Uterus (tissue), 4 donors: ENCODE measurements around the gene TCF23. TPM values are rescaled to one million over a fixed set of nuclear protein-coding genes. Genes with fewer than 3 reads are reported as not detected.

Experiments used
- DNase-seq, 2 donors: peaks; one replicate each; pipeline ENCODE4 v3.0.0-alpha.2; 2019 to 2020
- H3K27ac ChIP-seq, 2 donors: fragments of 200-600 bp; sonication (generic); 1 replicate in 1 of 2; 2 replicates in 1 of 2; pipeline ENCODE4 v1.5.1; 2016 to 2018
- H3K27me3 ChIP-seq, 2 donors: fragments of 200-600 bp; sonication (generic); one replicate each; pipeline ENCODE4 v1.5.1; 2018 to 2019; ENCODE audit warnings: control low read depth in 1 of 2
- H3K36me3 ChIP-seq, 2 donors: fragments of 200-600 bp; sonication (generic); one replicate each; pipeline ENCODE4 v1.5.1; 2019; ENCODE audit warnings: control low read depth in 1 of 2
- H3K4me1 ChIP-seq, 2 donors: fragments of 200-600 bp; sonication (generic); one replicate each; pipeline ENCODE4 v1.5.1; 2018 to 2019; ENCODE audit warnings: control low read depth in 1 of 2
- H3K4me3 ChIP-seq, 2 donors: fragments of 200-600 bp; sonication (generic); 1 replicate in 1 of 2; 2 replicates in 1 of 2; pipeline ENCODE4 v1.5.1; 2018 to 2019; ENCODE audit warnings: mild to moderate bottlenecking in 1 of 2
- H3K9me3 ChIP-seq, 2 donors: fragments of 200-600 bp; sonication (generic); one replicate each; pipeline ENCODE4 v1.5.1; 2019; ENCODE audit warnings: control low read depth in 1 of 2
- POLR2A ChIP-seq, 2 donors: fragments of 450-650 bp; IDR thresholded peaks; one replicate each; pipeline ENCODE4 v1.6.1; 2016; ENCODE audit warnings: antibody characterized with exemption in 2 of 2, mild to moderate bottlenecking in 1 of 2, moderate library complexity in 1 of 2
- intact Hi-C: fragments of 100-400 bp; cut with DNase I; formaldehyde crosslinking; loops from one replicate; pipeline ENCODE4 v1.15.1; 2023; ENCODE audit warnings: low total_unique reads
- total RNA-seq, 4 donors: library from RNA; depleted of rRNA in 3 of 4; stranded (reverse); fragments of >200 nt in 3 of 4; gene quantifications; one replicate each; pipeline versions ENCODE4 v1.1.0 to v1.2.4, GENCODE V29; 2014 to 2023
- TF ChIP-seq, protein P1 (sequence below), 4 experiments: fragments of 200-600 bp in 2 of 4; fragments of 450-650 bp in 2 of 4; sonication (generic) in 2 of 4; IDR thresholded peaks; one replicate each; pipeline ENCODE4 v1.5.1; 2016 to 2019; ENCODE audit warnings: antibody characterized with exemption in 4 of 4, mild to moderate bottlenecking in 2 of 4, moderate library complexity in 1 of 4
- donor health status: DM: yes; HTN: yes; CAD: no.

The TCF23 gene
- total RNA-seq, 4 donors from 2014 or later, result 19.4 to 84.6 (median 32.0) TPM

DNA sequence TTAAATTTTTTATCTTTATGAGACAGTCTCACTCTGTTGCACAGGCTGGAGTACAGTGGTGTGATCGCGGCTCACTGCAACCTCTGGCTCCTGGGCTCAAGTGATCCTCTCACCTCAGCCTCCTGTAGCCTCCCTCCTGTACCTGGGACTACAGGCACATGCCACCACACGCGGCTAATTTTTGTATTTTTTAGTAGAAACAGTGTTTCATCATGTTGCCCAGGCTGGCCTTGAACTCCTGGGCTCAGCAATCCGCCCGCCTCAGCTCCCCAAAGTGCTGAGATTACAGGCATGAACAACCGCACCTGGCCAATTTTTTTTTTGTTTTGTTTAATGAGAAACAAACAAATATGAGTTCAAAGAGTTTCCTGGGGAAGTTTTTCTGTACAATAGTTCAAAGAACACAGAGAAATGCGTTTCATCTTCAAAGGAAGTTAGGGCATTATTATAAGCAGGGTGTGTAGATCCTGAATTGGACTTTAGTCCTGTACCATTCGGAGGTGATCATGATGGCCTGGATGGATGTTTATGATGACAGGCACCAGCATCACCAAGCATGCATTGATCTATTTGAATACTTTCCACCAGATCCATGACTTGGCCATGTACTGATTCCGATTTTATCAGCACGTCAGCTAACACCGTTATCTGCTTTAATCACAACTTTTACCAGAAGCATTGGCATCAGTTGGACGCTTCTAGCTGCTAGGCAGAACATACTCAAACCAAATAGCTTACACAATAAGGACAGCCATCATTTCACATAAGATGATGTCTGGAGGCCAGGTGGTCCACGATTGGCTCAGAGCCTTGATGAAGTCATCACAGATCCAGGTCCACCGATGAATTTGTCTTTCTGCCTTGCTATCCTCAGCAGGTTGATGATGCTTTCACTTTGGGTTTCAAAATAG lies 28.9 kb downstream of the TCF23 start:
- TF ChIP-seq POLR2A (IDR thresholded peaks at IDR 0.05), result no peak
- TF ChIP-seq, protein P1, sequence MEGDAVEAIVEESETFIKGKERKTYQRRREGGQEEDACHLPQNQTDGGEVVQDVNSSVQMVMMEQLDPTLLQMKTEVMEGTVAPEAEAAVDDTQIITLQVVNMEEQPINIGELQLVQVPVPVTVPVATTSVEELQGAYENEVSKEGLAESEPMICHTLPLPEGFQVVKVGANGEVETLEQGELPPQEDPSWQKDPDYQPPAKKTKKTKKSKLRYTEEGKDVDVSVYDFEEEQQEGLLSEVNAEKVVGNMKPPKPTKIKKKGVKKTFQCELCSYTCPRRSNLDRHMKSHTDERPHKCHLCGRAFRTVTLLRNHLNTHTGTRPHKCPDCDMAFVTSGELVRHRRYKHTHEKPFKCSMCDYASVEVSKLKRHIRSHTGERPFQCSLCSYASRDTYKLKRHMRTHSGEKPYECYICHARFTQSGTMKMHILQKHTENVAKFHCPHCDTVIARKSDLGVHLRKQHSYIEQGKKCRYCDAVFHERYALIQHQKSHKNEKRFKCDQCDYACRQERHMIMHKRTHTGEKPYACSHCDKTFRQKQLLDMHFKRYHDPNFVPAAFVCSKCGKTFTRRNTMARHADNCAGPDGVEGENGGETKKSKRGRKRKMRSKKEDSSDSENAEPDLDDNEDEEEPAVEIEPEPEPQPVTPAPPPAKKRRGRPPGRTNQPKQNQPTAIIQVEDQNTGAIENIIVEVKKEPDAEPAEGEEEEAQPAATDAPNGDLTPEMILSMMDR (IDR thresholded peaks at IDR 0.05), result no peak
- Histone ChIP-seq H3K27ac (no peak overlapping the region), H3K4me3 (no peak overlapping the region), H3K27me3 (no peaks in the 10 kb centered on the region), H3K36me3 (no peaks in the 10 kb centered on the region), H3K4me1 (no peaks in the 10 kb centered on the region), H3K9me3 (no peaks in the 10 kb centered on the region)
- no peak for DNase-seq
- intact Hi-C loops, result no loop called here

DNA sequence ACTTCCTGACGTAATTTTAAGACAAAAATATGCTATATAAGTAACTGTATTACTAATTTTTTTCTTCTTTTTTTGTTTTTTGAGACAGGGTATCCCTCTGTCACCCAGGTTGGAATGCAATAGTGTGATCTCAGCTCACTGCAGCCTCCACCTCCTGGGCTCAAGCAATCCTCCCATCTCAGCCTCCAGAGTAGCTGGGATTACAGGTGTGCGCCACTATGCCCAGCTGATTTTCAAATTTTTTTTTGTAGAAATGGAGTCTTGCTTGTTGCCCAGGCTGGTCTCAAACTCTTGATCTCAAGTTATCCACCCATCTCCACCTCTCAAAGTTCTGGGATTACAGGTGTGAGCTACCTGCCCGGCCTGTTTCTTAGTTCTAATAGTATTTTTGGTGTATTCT lies 29.7 kb downstream of the TCF23 start:
- no peaks in the 10 kb centered on the region for H3K9me3 ChIP-seq
- TF ChIP-seq POLR2A (IDR thresholded peaks at IDR 0.05), result no peak
- TF ChIP-seq, protein P1 (IDR thresholded peaks at IDR 0.05), result no peak
- DNase-seq, result no peak
- no peaks in the 10 kb centered on the region for H3K4me1 ChIP-seq
- no peak overlapping the region for H3K27ac ChIP-seq
- no peaks in the 10 kb centered on the region for H3K27me3 ChIP-seq
- intact Hi-C loops, result no loop called here
- no peaks in the 10 kb centered on the region for H3K36me3 ChIP-seq
- no peak overlapping the region for H3K4me3 ChIP-seq

DNA sequence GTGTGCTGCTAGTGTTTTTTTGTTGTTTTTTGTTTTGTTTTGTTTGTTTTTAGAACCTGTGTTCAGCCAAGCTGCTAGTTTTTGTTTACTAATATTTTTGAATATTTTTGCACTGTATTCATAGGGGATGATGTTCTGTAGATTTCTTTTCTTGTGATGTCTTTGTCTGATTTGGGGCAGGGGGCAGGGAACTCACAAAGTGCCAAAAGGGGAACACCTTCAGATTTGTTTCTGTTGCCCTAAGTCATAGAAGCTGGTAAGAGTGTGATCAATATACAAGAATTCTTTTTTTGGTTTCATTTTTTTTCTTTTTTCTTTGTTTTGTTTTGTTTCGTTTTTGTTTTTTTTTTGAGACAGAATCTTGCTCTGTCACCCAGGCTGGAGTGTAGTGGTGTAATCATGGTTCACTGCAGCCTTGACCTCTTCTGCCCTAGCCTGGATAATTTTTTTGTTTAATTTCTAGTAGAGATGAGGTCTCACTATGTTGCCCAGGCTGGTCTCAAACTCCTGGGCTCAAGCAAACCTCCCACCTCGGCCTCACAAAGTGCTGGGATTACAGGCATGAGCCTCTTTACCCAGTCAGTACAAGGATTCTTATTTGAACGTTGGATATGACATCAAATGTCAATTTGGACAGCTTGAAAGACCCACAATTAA lies 30.7 kb downstream of the TCF23 start:
- H3K4me3 ChIP-seq, result no peak overlapping the region
- intact Hi-C loops, result no loop called here
- no peak for DNase-seq
- no peak overlapping the region for H3K27ac ChIP-seq
- no peaks in the 10 kb centered on the region for H3K4me1 ChIP-seq
- H3K36me3 ChIP-seq, result no peaks in the 10 kb centered on the region
- no peaks in the 10 kb centered on the region for H3K9me3 ChIP-seq
- H3K27me3 ChIP-seq, result no peaks in the 10 kb centered on the region
- TF ChIP-seq POLR2A (IDR thresholded peaks at IDR 0.05), result no peak
- TF ChIP-seq, protein P1 (IDR thresholded peaks at IDR 0.05), result no peak

DNA sequence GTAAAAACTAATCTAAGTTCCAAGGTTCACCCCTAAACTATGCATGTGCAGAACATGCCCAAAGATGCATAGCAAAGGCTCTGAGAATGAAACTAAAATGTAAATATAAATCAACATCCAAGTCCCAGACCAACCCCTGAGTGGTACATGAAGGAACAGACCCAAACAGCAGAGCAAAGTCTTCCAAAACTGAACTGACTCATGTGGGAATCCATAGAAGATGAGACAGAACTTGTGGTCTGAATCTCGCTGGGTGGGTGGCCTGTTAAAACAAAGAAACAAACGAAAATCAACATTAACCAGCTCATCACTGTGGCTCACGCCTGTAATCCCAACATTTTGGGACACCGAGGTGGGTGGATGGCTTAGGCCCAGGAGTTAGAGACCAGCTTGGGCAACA lies 33.5 kb downstream of the TCF23 start:
- Histone ChIP-seq H3K27me3 (no peaks in the 10 kb centered on the region), H3K4me1 (peaks cover 0 to 7% of the 10 kb centered on the region in 2 donors), H3K4me3 (no peak overlapping the region), H3K9me3 (no peaks in the 10 kb centered on the region), H3K27ac (no peak overlapping the region), H3K36me3 (no peaks in the 10 kb centered on the region)
- DNase-seq, result no peak
- intact Hi-C loops, result no loop called here
- TF ChIP-seq POLR2A (IDR thresholded peaks at IDR 0.05), result no peak
- TF ChIP-seq, protein P1 (IDR thresholded peaks at IDR 0.05), result no peak

DNA sequence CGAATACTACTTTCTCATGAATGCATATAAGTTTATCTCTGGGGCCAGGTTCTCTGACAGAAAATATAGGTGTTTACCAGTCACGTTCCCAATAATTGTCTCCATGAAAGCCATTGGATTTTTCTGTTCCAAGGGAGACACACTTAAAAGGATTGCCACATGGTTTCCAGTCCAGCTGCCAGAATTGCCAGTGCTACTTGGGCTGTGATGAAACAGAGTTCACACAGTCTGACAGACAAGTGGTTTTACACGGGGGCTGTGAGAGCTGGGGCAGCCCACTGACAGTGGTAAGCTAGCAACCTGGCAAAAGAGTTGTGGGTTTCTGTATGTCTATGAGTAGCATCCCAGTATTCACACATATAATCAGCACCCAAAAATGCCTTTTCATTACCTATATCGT lies 35.3 kb downstream of the TCF23 start:
- peak overlapping the region; percentile 90 to 94 for H3K27ac ChIP-seq
- H3K27me3 ChIP-seq, result no peaks in the 10 kb centered on the region
- no peaks in the 10 kb centered on the region for H3K9me3 ChIP-seq
- no peaks in the 10 kb centered on the region for H3K36me3 ChIP-seq
- TF ChIP-seq POLR2A (IDR thresholded peaks at IDR 0.05), result no peak
- TF ChIP-seq, protein P1 (IDR thresholded peaks at IDR 0.05), result no peak
- no peak overlapping the region for H3K4me3 ChIP-seq
- intact Hi-C loops, result no loop called here
- peak; percentile 45 to 49 for DNase-seq
- H3K4me1 ChIP-seq, result peaks cover 0 to 7% of the 10 kb centered on the region in 2 donors
